Hepatocyte (in vitro differentiated cells): Measurements from ENCODE around the gene NAA40.

Experiments used
- CTCF ChIP-seq: fragments of 200-600 bp; sonication (generic); IDR thresholded peaks from 2 replicates; pipeline ENCODE4 v1.5.1; 2016; ENCODE audit warnings: antibody characterized with exemption, mild to moderate bottlenecking; ENCODE audit not compliant: poor library complexity
- EZH2 ChIP-seq: fragments of 200-600 bp; sonication (generic); IDR thresholded peaks from 2 replicates; pipeline ENCODE4 v1.6.1; 2016; ENCODE audit warnings: antibody characterized with exemption, mild to moderate bottlenecking, borderline replicate concordance

DNA sequence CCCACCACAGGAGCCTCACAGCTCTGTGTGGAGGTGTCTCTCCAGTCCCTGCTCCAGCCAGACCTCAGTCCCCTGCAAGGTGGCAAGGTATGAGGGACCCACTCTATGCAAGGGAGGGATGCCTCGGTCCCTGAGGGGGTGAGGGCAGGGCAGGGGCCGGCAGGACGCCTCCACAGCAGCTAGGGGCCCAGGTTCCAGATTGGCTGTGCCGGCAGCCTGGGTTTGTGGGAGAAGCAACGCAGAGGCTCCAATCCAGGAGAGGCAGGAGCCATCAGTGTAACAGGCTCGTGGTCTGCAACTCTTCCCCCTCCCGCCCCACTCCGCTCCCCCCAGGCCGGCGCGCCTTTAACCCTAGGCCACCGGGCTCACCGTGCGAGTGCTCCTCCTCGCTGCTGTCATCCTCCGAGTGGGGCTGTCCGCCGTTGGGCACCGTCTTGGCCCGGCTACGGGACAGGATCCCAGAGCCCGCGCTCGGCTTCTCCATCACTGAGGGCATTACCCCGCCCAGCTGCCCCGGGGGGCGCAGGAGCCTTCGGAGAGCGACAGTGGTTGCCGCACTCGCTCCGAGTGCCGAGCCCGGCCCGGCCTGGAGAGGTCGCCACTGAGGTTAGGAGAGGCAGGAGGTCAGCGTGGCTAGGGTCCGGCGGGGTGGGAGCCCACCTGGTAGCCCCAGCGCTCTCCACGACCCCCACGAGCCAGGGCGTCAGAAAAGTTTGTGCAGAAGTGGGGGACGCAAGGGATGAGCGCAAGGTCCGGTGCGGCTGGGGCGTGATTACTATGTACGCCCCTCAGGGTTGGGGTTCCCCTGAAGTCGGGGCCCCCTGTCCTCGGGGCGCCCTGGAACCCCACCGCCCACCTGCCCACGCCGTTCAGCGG, 22.6 kb upstream of the NAA40 start:
- no peak for TF ChIP-seq EZH2
- peak; percentile 60 for TF ChIP-seq CTCF
